ENCODE measurements around the gene TUBGCP2. TPM values are rescaled to one million over a fixed set of nuclear protein-coding genes. Genes with fewer than 3 reads are reported as not detected.

Gene TUBGCP2
- total and polyA plus RNA-seq, 11 donors: 33.5 to 49.5 (median 38.2) TPM

- Histone ChIP-seq H3K36me3 (no peaks in the 10 kb centered on the region), H3K27me3 (peaks cover 13 to 76% (median 21%) of the 10 kb centered on the region in 9 donors), H3K9me3 (no peaks in the 10 kb centered on the region), H3K4me1 (no peaks in the 10 kb centered on the region), H3K27ac (no peak overlapping the region), H3K4me3 (no peak overlapping the region)
- 74 to 88% (median 87%) methylated on average over 4 of the region's 4 CpGs for WGBS, 4 donors
- intact Hi-C loops (cut with DNase I): no loop called here
- DNase-seq (no peak), ATAC-seq (no peak)
- TF ChIP-seq POLR2A (IDR thresholded peaks at IDR 0.05): no peak
- no peak for TF ChIP-seq CTCF (IDR thresholded peaks at IDR 0.05)
Observed at GRCh38 chr10:133341983-133342382, 33.3 kb upstream of the TUBGCP2 start.

- WGBS, 4 donors: 90 to 98% (median 92%) methylated on average over 13 of the region's 13 CpGs
- no peak overlapping the region for H3K4me3 ChIP-seq
- TF ChIP-seq POLR2A (IDR thresholded peaks at IDR 0.05) (no peak), CTCF (IDR thresholded peaks at IDR 0.05) (no peak)
- H3K9me3 ChIP-seq: no peaks in the 10 kb centered on the region
- H3K27me3 ChIP-seq: peaks cover 26 to 78% (median 36%) of the 10 kb centered on the region in 9 donors
- H3K36me3 ChIP-seq: no peaks in the 10 kb centered on the region
- H3K27ac ChIP-seq: no peak overlapping the region
- peaks cover 5 to 21% (median 17%) of the 10 kb centered on the region in 12 donors for H3K4me1 ChIP-seq
- intact Hi-C loops (cut with DNase I): loop anchor here in 1 of 10 donors (10.0 kb wide), 1 partner anchor 175 kb away; no protein-coding TSS in a partner anchor
- DNase-seq: no peak
- no peak for ATAC-seq
Observed at GRCh38 chr10:133339708-133340380, 31.2 kb upstream of the TUBGCP2 start.

GRCh38 chr10:133338080-133339071 is 29.7 kb upstream of the TUBGCP2 start:
- DNase-seq: no peak
- Histone ChIP-seq H3K4me3 (no peak overlapping the region), H3K27me3 (peaks cover 29 to 73% (median 38%) of the 10 kb centered on the region in 9 donors), H3K4me1 (peaks cover 5 to 25% (median 18%) of the 10 kb centered on the region in 12 donors), H3K36me3 (no peaks in the 10 kb centered on the region), H3K27ac (no peak overlapping the region), H3K9me3 (no peaks in the 10 kb centered on the region)
- 89 to 90% (median 90%) methylated on average over 10 of the region's 10 CpGs for WGBS, 4 donors
- ATAC-seq: no peak
- intact Hi-C loops (cut with DNase I): loop anchor here in 1 of 10 donors (10.0 kb wide), 1 partner anchor 176 kb away; no protein-coding TSS in a partner anchor
- no peak for TF ChIP-seq POLR2A (IDR thresholded peaks at IDR 0.05)
- no peak for TF ChIP-seq CTCF (IDR thresholded peaks at IDR 0.05)

GRCh38 chr10:133337370-133337725 is 28.7 kb upstream of the TUBGCP2 start:
- DNase-seq (no peak), ATAC-seq (no peak)
- intact Hi-C loops (cut with DNase I): loop anchor here in 1 of 10 donors (10.0 kb wide), 1 partner anchor 177 kb away; no protein-coding TSS in a partner anchor
- peaks cover 29 to 70% (median 35%) of the 10 kb centered on the region in 9 donors for H3K27me3 ChIP-seq
- TF ChIP-seq POLR2A (IDR thresholded peaks at IDR 0.05) (no peak), CTCF (IDR thresholded peaks at IDR 0.05) (no peak)
- H3K36me3 ChIP-seq: no peaks in the 10 kb centered on the region
- 83 to 88% (median 86%) methylated on average over 3 of the region's 3 CpGs for WGBS, 4 donors
- no peak overlapping the region for H3K4me3 ChIP-seq
- H3K4me1 ChIP-seq: peaks cover 5 to 25% (median 18%) of the 10 kb centered on the region in 12 donors
- H3K27ac ChIP-seq: no peak overlapping the region
- H3K9me3 ChIP-seq: no peaks in the 10 kb centered on the region

Data from heart left ventricle (tissue), 16 donors.